Fibroblast of pulmonary artery (primary cell): ENCODE results near the gene ARID1B.

Experiments
- DNase-seq: peaks from one replicate; pipeline ENCODE4 v3.0.0-alpha.2; 2010; ENCODE audit warnings: low read depth
- H3K4me3 ChIP-seq: replicated peaks from 2 replicates; pipeline ENCODE4 v1.5.1; 2011; ENCODE audit warnings: low read depth, mild to moderate bottlenecking, control low read depth, low read length, moderate library complexity
- CTCF ChIP-seq: IDR thresholded peaks from 2 replicates; pipeline ENCODE4 v1.5.1; 2011; ENCODE audit warnings: mild to moderate bottlenecking, control low read depth, low read length, inconsistent platforms; ENCODE audit errors: missing control alignments

The ARID1B gene

GRCh38 chr6:157017861-157018260 lies 240.7 kb downstream of the ARID1B start:
- DNase-seq, result peak; percentile 37
- no peak for TF ChIP-seq CTCF
- no peak overlapping the region for H3K4me3 ChIP-seq

GRCh38 chr6:157019115-157019641 lies 242.0 kb downstream of the ARID1B start:
- no peak overlapping the region for H3K4me3 ChIP-seq
- TF ChIP-seq CTCF, result no peak
- DNase-seq, result no peak

GRCh38 chr6:157019733-157020132 lies 242.6 kb downstream of the ARID1B start:
- DNase-seq, result peak; percentile 25
- H3K4me3 ChIP-seq, result no peak overlapping the region

GRCh38 chr6:157020398-157020797 lies 243.2 kb downstream of the ARID1B start:
- peak overlapping the region; percentile 72 for H3K4me3 ChIP-seq
- DNase-seq, result peak; percentile 44
- no peak for TF ChIP-seq CTCF

More at GRCh38 chr6:157019733-157020132, 242.6 kb downstream of the ARID1B start:
- no peak for TF ChIP-seq CTCF

- H3K4me3 ChIP-seq, result peak overlapping the region; percentile 72
- no peak for TF ChIP-seq CTCF
- DNase-seq, result peak; percentile 67
These were observed 243.7 kb downstream of the ARID1B start for GRCh38 chr6:157020881-157021343.

- H3K4me3 ChIP-seq, result peak overlapping the region; percentile 72
- peak; percentile 2 for TF ChIP-seq CTCF
- DNase-seq, result peak; percentile 89
These were observed 244.3 kb downstream of the ARID1B start for GRCh38 chr6:157021344-157021992.
